ENCODE results near the gene RNF224. TPM values are rescaled to one million over a fixed set of nuclear protein-coding genes. Genes with fewer than 3 reads are reported as not detected.

RNF224 gene
- total RNA-seq, 1 experiment from 2014 or later, result not detected

- CTCF ChIA-PET, result no interaction called here
- no TSS peak for BruUV-seq (replicated peaks)
Observed at GRCh38 chr9:137211532-137211931, 15.8 kb upstream of the RNF224 start.

GRCh38 chr9:137212520-137212919 is 14.8 kb upstream of the RNF224 start:
- H3K27ac ChIP-seq (ENCODE audit: low read depth, low read length, poor library complexity, severe bottlenecking), result no peak overlapping the region
- no peaks in the 10 kb centered on the region for H3K27me3 ChIP-seq (replicated peaks; ENCODE audit: insufficient read depth, low read depth, low read length, poor library complexity)
- POLR2A ChIA-PET (ENCODE audit: low non-redundant PET), result interaction anchor here (0.6 kb wide), 1 partner anchor 10 kb away, joined by 8 read pairs; no protein-coding TSS in a partner anchor
- no peak for DNase-seq (ENCODE audit: low spot score)
- intact Hi-C loops (cut with micrococcal nuclease; ENCODE audit: unreplicated experiment), result no loop called here
- H3K9me3 ChIP-seq (ENCODE audit: low read depth, low read length, poor library complexity, severe bottlenecking), result no peaks in the 10 kb centered on the region
- no peak overlapping the region for H3K4me3 ChIP-seq (ENCODE audit: low read depth, low read length, poor library complexity, severe bottlenecking)
- BruUV-seq (replicated peaks), result no TSS peak
- CTCF ChIA-PET, result interaction anchor here (0.8 kb wide), 1 partner anchor 12 kb away, joined by 4 read pairs; no protein-coding TSS in a partner anchor
- TF ChIP-seq CTCF (conservative IDR thresholded peaks at IDR 0.05; ENCODE audit: low read depth, low read length) (no peak), EZH2 (IDR thresholded peaks at IDR 0.05; ENCODE audit: borderline replicate concordance, low read depth, low read length, poor library complexity, severe bottlenecking) (no peak)
- H3K36me3 ChIP-seq (ENCODE audit: insufficient read depth, low read length, poor library complexity, severe bottlenecking), result peaks cover 5% of the 10 kb centered on the region
- H3K4me1 ChIP-seq (ENCODE audit: insufficient read depth, low read length, poor library complexity, severe bottlenecking), result no peaks in the 10 kb centered on the region

More at GRCh38 chr9:137211532-137211931, 15.8 kb upstream of the RNF224 start:
- no peak overlapping the region for H3K4me3 ChIP-seq (ENCODE audit: low read depth, low read length, poor library complexity, severe bottlenecking)
- peaks cover 5% of the 10 kb centered on the region for H3K36me3 ChIP-seq (ENCODE audit: insufficient read depth, low read length, poor library complexity, severe bottlenecking)
- DNase-seq (ENCODE audit: low spot score), result no peak
- POLR2A ChIA-PET (ENCODE audit: low non-redundant PET), result no interaction called here
- no peaks in the 10 kb centered on the region for H3K9me3 ChIP-seq (ENCODE audit: low read depth, low read length, poor library complexity, severe bottlenecking)
- TF ChIP-seq CTCF (conservative IDR thresholded peaks at IDR 0.05; ENCODE audit: low read depth, low read length), result no peak
- TF ChIP-seq EZH2 (IDR thresholded peaks at IDR 0.05; ENCODE audit: borderline replicate concordance, low read depth, low read length, poor library complexity, severe bottlenecking), result no peak
- no peaks in the 10 kb centered on the region for H3K27me3 ChIP-seq (replicated peaks; ENCODE audit: insufficient read depth, low read depth, low read length, poor library complexity)
- peak overlapping the region; percentile 10 for H3K27ac ChIP-seq (ENCODE audit: low read depth, low read length, poor library complexity, severe bottlenecking)
- intact Hi-C loops (cut with micrococcal nuclease; ENCODE audit: unreplicated experiment), result no loop called here
- peaks cover 5% of the 10 kb centered on the region for H3K4me1 ChIP-seq (ENCODE audit: insufficient read depth, low read length, poor library complexity, severe bottlenecking)

DNA sequence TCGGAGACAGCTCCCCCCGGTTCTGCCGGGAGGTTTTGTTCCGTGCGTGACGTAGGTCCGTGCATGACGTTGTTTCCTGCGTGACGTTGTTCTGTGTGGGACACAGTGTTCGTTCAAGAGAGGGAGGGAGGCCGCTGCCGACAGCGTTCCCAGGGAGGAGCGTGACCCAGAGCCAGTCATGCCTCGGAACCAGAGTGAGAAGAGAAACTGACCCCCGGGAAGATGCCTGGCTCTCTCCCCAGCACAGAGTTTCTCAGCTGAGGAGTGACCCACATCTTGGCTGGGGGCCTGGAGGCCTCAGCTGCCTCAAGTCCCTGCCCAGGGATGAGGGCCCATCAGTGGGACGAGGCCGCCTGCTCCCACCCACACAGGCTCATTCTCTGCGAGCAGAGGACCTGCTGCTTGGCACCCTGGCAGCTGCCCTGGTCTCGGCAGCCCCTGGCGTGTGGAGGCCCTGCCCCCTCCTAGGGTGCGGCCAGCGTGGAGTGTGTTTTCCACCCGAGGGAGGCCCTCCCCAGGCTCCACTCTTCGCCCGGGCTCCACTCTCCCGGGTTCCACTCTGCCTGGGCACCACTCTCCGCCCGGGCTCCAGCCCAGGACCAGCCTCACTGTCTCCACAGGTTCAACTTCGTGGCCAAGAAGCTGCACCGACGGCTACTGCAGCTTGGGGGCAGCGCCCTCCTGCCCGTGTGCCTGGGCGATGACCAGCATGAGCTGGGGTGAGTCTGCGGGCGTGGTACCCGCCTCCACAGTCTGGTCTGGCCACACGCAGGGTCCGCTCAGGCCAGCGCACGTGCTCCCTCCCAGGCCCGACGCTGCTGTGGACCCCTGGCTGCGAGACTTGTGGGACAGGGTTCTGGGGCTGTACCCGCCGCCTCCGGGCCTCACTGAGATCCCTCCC is 13.9 kb upstream of the RNF224 start:
- no TSS peak for BruUV-seq (replicated peaks)
- ChIA-PET CTCF (interaction anchor here (0.8 kb wide), 1 partner anchor 12 kb away, joined by 4 read pairs; no protein-coding TSS in a partner anchor), POLR2A (ENCODE audit: low non-redundant PET) (interaction anchor here (0.6 kb wide), 1 partner anchor 11 kb away, joined by 8 read pairs; no protein-coding TSS in a partner anchor)
- H3K9me3 ChIP-seq (ENCODE audit: low read depth, low read length, poor library complexity, severe bottlenecking), result no peaks in the 10 kb centered on the region
- no peaks in the 10 kb centered on the region for H3K27me3 ChIP-seq (replicated peaks; ENCODE audit: insufficient read depth, low read depth, low read length, poor library complexity)
- H3K36me3 ChIP-seq (ENCODE audit: insufficient read depth, low read length, poor library complexity, severe bottlenecking), result peaks cover 5% of the 10 kb centered on the region
- H3K4me3 ChIP-seq (ENCODE audit: low read depth, low read length, poor library complexity, severe bottlenecking), result no peak overlapping the region
- TF ChIP-seq CTCF (conservative IDR thresholded peaks at IDR 0.05; ENCODE audit: low read depth, low read length) (no peak), EZH2 (IDR thresholded peaks at IDR 0.05; ENCODE audit: borderline replicate concordance, low read depth, low read length, poor library complexity, severe bottlenecking) (no peak)
- H3K27ac ChIP-seq (ENCODE audit: low read depth, low read length, poor library complexity, severe bottlenecking), result no peak overlapping the region
- H3K4me1 ChIP-seq (ENCODE audit: insufficient read depth, low read length, poor library complexity, severe bottlenecking), result no peaks in the 10 kb centered on the region
- intact Hi-C loops (cut with micrococcal nuclease; ENCODE audit: unreplicated experiment), result no loop called here
- no peak for DNase-seq (ENCODE audit: low spot score)

All from A673 (cell line).